Measurements from ENCODE around the gene KIAA0586. TPM values are rescaled to one million over a fixed set of nuclear protein-coding genes. Genes with fewer than 3 reads are reported as not detected.

The KIAA0586 gene
- total and polyA plus RNA-seq, 10 of the 15 experiments (the other 5 are each of a cell fraction or from before 2014, with no cell fraction given), result 7.1 to 27.6 (median 19.1) TPM

- TF ChIP-seq IRF3 (IDR thresholded peaks at IDR 0.05), result peak; percentile 20; the same call in 1 of the 2 replicates
- no peak for TF ChIP-seq NR2C2 (IDR thresholded peaks at IDR 0.05; ENCODE audit: borderline replicate concordance, control insufficient read depth, insufficient read length, low read depth)
- no peak; the same call in none of the 2 replicates for TF ChIP-seq FOXM1 (IDR thresholded peaks at IDR 0.05; ENCODE audit: low read depth, low read length)
- no peak; the same call in 1 of the 2 replicates for TF ChIP-seq ATF2 (IDR thresholded peaks at IDR 0.05; ENCODE audit: low read length)
- peak; percentile 84; the same call in 1 of the 2 replicates for TF ChIP-seq JUND (IDR thresholded peaks at IDR 0.05; ENCODE audit: low read depth, low read length)
- TF ChIP-seq RELB (IDR thresholded peaks at IDR 0.05; ENCODE audit: low read depth), result peak; percentile 100
- TF ChIP-seq EGR1 (IDR thresholded peaks at IDR 0.05; ENCODE audit: borderline replicate concordance in 1 of 2, low read depth in 2 of 2, low read length in 2 of 2), result peak; percentile 26
- peak; percentile 76 for TF ChIP-seq ZNF592 (IDR thresholded peaks at IDR 0.05)
- TF ChIP-seq TBL1XR1 (IDR thresholded peaks at IDR 0.05; ENCODE audit: low read depth, low read length), result peak; percentile 5; the same call in 1 of the 2 replicates
- peak; percentile 19 to 98; a peak in 2 of 4 replicates for TF ChIP-seq EP300 (IDR thresholded peaks at IDR 0.05; ENCODE audit: borderline replicate concordance in 1 of 2, control insufficient read depth in 1 of 2, low read depth in 2 of 2, low read length in 2 of 2)
- TF ChIP-seq IKZF2 (IDR thresholded peaks at IDR 0.05), result 0 out of 4 replicates have a peak, but pooled peaks of 1 of the 2 experiments have one; percentile 54
- TF ChIP-seq ATF7 (IDR thresholded peaks at IDR 0.05; ENCODE audit: low read depth), result peak; percentile 98
- 0 out of 2 replicates have a peak, but pooled peaks have one; percentile 17 for TF ChIP-seq JUNB (IDR thresholded peaks at IDR 0.05)
- peak; percentile 75 for TF ChIP-seq POLR2AphosphoS5 (IDR thresholded peaks at IDR 0.05; ENCODE audit: low read length)
- peak; percentile 93 for TF ChIP-seq E2F8 (IDR thresholded peaks at IDR 0.05; ENCODE audit: low read depth, partially characterized antibody)
Observed at GRCh38 chr14:58427281-58428117, at the start of gene KIAA0586, which contains the start of gene TIMM9 (continued).

All from GM12878 (cell line).